ENCODE results near the gene PSMG4.

Gene PSMG4

DNA sequence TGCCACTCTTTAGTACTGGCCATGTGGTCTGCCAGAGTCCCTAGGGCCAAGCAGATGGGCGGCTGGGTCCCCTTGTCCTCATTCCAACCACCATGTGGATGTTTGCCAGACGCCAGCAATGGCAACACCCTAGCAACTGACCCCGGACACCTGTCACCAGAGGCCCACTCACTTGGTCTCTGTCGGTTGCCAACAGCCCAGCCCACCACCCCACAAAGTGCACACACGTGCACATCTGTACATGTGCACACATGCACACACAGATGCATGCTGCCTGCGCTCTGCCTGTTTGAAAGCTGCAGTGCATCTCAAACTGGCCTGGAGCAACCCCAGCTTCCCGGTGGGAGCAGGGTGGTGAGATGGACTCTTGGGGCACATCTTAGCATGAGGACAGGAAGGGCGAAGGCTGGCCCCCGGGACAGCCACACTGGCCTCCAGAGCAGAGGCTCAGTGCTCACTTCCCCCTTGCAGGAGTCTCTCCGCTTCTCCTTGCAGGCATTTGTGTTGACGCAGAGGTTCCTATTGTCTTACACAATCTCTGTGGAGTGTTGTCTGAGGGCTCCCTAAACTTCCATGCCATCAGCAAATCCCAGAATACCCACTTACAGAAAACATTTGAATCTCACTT is 54.0 kb downstream of the PSMG4 start:
- no peak for DNase-seq

DNA sequence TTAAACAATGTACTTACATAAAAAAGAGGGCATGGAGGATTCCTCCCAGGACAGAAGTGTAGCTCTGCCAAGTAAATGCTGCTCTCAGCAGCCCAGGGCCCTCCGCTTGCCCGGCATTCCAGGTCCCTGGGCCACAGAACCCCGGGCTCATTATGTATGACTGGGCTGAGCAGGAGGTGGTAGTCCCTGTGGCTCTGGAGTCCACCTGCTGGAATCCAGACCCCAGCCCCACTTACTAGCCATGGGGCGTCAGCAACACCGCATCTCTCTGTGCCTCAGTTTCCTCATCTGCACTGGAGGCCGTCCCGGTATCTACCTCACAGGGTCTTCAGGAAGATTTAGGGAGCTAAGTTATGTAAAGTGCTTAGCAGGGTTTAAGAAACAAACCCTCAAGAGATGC is 55.4 kb downstream of the PSMG4 start:
- no peak for DNase-seq

DNA sequence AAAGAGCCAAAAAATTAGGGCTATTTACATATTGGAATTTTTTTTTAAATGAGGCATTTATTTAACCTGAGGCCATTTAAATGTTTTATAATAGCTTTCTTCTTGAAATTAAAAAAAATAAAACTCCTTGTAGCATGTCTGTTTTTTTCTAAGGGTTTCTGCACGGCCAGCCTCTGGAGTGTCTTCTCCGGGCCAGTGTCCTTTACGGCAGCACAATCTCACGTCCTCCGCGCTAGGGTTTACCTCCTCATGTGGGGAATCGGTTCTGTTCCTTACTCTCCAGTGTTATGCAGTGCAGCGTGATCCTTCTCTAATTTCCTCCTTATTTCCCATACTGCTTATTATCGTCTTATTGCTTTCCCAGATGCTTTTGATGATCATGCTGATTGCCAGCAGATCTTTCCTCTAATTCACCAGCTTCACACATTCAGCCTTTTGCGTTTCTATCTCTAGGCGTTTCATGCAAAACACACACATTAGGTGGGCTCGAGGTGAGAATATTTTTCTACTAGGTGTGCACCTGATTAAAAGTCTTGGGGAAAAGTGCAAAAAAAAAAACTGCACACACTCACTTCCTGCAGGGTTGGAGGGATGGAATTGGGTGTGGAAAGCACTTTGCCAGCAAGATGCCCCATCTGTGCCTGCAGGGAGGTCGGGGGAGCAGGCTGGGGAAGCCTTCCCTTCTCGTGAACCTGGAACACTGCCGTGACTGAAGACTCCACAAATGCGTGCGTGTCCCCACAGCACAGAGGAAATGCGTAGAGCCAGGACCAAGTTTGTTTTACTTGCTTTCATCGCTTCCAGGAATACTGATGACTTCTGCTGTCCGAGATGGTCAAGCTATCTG is 56.1 kb downstream of the PSMG4 start:
- no peak for DNase-seq

DNA sequence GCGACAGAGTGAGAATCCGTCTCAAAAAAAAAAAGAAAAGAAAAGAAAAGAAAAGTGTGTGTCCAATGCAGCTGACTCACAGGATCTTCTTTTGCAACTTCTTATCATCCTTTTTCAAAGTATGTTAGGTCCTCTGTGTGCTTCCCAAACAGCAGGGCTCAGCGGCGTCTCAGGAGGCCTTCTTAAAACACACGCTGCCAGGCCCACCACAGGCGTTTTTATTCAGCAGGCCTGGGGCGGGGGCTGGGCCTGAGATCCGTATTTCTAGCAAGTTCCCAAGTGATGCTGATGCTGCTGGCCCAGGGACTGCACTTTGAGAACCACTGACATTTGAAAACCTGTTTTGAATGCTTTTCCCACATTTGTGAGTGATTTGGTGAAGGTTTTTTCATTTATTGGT is 57.1 kb downstream of the PSMG4 start:
- no peak for DNase-seq

DNA sequence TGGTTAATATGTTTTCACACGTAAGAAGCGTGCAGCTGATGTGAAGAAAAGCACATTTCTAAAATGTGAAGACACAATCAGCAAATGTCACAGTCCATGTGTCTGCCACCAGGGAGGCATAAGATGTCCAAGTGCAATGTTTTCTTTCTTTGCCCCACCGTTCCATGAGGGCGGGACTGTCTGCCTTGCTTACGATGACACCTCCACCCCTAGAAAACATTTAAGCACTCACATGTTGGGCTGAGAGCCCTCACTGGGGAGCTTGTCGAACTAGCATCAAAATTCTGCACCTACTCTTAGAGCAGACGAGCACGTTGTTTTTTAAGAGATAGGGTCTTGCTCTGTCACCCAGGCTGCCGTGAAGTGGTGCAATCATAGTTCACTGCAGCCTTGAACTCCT is 57.6 kb downstream of the PSMG4 start:
- no peak for DNase-seq

DNA sequence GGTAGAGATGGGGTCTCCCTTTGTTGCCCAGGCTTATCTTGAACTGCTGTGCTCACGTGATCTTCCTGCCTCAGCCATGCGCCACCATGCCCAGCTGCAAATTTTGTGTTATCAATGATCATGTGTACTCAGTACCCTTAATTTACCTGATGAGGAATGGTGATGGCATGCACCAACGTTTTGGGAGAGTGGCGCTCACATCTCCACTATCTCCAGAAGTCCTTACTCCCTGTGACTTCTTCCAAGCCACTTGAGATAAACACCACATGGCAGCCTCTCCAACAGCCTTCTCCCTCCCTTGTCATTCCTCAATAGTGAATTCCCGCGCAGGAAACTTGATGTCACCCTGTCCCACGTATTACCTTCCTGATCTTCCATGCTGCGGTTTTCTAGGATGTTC is 58.1 kb downstream of the PSMG4 start:
- DNase-seq, result no peak

Data from activated CD4-positive, alpha-beta T cell treated with anti-CD3 and anti-CD28 coated beads, Interleukin-10, Interleukin-2, amounts not matched to agents 100 ng/mL and 50 ng/mL, durations not matched to agents 16 hours and 8 hours (primary cell).